Ishikawa (cell line): ENCODE data around the gene ZC2HC1C.

ENCODE experiments used
- CREB1 ChIP-seq: IDR thresholded peaks from 2 replicates; pipeline ENCODE4 v1.6.1; 2012; ENCODE audit warnings: low read depth
- RAD21 ChIP-seq: IDR thresholded peaks from 2 replicates; pipeline ENCODE4 v1.6.1; 2012; ENCODE audit warnings: low read depth
- TEAD4 ChIP-seq: IDR thresholded peaks from 2 replicates; pipeline ENCODE4 v1.6.1; 2012
- USF1 ChIP-seq: IDR thresholded peaks from 2 replicates; pipeline ENCODE4 v1.6.1; 2012

- TF ChIP-seq USF1 (no peak), RAD21 (no peak), TEAD4 (no peak), CREB1 (no peak)
These were observed 24.7 kb upstream of the ZC2HC1C start for GRCh38 chr14:75044752-75045151.
